NCI-H1694 (cell line): Measurements from ENCODE around the gene RAMAC.
"Not testable (repeated sequence)": the region's sequence is repeated elsewhere in the genome, so short reads cannot be mapped to it uniquely, and the experiment has no call there.

Experiments
- DNase-seq: peaks from one replicate; lab custom pipeline; 2025; lab: John Stamatoyannopoulos, UW

RAMAC gene

GRCh38 chr15:82985688-82986441 lies at the start of gene RAMAC:
Gene RAMAC (plus strand): TSS chr15:82986210. CDS start chr15:82989019, 2,809 bp downstream.
- peak; percentile 94 for DNase-seq

- no peak for DNase-seq
Measured at GRCh38 chr15:82936966-82937711, 48.9 kb upstream of the RAMAC start.

GRCh38 chr15:82937712-82938058 lies 48.3 kb upstream of the RAMAC start:
- no peak for DNase-seq

- not testable (repeated sequence) for DNase-seq
Measured at GRCh38 chr15:82939678-82940077, 46.3 kb upstream of the RAMAC start.

GRCh38 chr15:82942691-82943090 lies 43.3 kb upstream of the RAMAC start:
- DNase-seq = no peak

- DNase-seq = no peak
Measured at GRCh38 chr15:82943176-82943575, 42.8 kb upstream of the RAMAC start.

- no peak for DNase-seq
Measured at GRCh38 chr15:82944056-82944455, 42.0 kb upstream of the RAMAC start.

GRCh38 chr15:82944821-82945220 lies 41.2 kb upstream of the RAMAC start:
- no peak for DNase-seq

GRCh38 chr15:82945326-82945725 lies 40.7 kb upstream of the RAMAC start:
- no peak for DNase-seq

GRCh38 chr15:82946155-82946701 lies 39.8 kb upstream of the RAMAC start:
- no peak for DNase-seq

GRCh38 chr15:82950295-82950694 lies 35.7 kb upstream of the RAMAC start:
- no peak for DNase-seq

GRCh38 chr15:82950746-82951370 lies 35.2 kb upstream of the RAMAC start:
- no peak for DNase-seq

GRCh38 chr15:82951472-82952157 lies 34.4 kb upstream of the RAMAC start:
- no peak for DNase-seq

GRCh38 chr15:82952158-82953081 lies 33.6 kb upstream of the RAMAC start, which contains the start of gene HOMER2:
Gene HOMER2 (minus strand): TSS chr15:82952720. CDS start chr15:82952535, 185 bp downstream.
- peak; percentile 17 for DNase-seq

GRCh38 chr15:82958638-82959037 lies 27.4 kb upstream of the RAMAC start:
- DNase-seq = no peak

GRCh38 chr15:82959423-82959822 lies 26.6 kb upstream of the RAMAC start:
- DNase-seq = no peak

GRCh38 chr15:82960766-82961165 lies 25.2 kb upstream of the RAMAC start:
- DNase-seq = no peak

GRCh38 chr15:82963471-82964341 lies 22.3 kb upstream of the RAMAC start:
- no peak for DNase-seq

GRCh38 chr15:82964890-82965289 lies 21.1 kb upstream of the RAMAC start:
- no peak for DNase-seq

- DNase-seq = no peak
Measured at GRCh38 chr15:82966671-82967071, 19.3 kb upstream of the RAMAC start.
